Neural cell (in vitro differentiated cells): ENCODE data around the gene EPHB4. TPM values are rescaled to one million over a fixed set of nuclear protein-coding genes. Genes with fewer than 3 reads are reported as not detected.
"Not testable (repeated sequence)": the region's sequence is repeated elsewhere in the genome, so short reads cannot be mapped to it uniquely, and the experiment has no call there.

Source experiments
- H2AFZ ChIP-seq: fragments of 200-600, 300-800 bp; sonication (generic), shearing (Covaris generic); 2 replicates; pipeline ENCODE4 v1.6.0; 2014; ENCODE audit warnings: low read depth, mild to moderate bottlenecking, antibody characterized with exemption, low read length, moderate library complexity
- H3F3A ChIP-seq: fragments of 200-600 bp; shearing (Covaris generic); 2 replicates; pipeline ENCODE4 v1.6.1; 2016; ENCODE audit warnings: mild to moderate bottlenecking, moderate library complexity, mixed read lengths, antibody characterized with exemption, low read length; ENCODE audit not compliant: insufficient read depth, poor library complexity, severe bottlenecking
- H3K27ac ChIP-seq: fragments of 200-600, 300-800 bp; sonication (generic), shearing (Covaris generic); 2 replicates; pipeline ENCODE4 v1.5.1; 2014; ENCODE audit warnings: mild to moderate bottlenecking, low read length, moderate library complexity
- H3K27me3 ChIP-seq: fragments of 300-800, 200-600 bp; sonication (generic), shearing (Covaris generic); 2 replicates; pipeline ENCODE4 v1.6.0; 2014; ENCODE audit warnings: mild to moderate bottlenecking, low read depth, low read length, moderate library complexity; ENCODE audit not compliant: insufficient read depth
- H3K36me3 ChIP-seq: fragments of 300-800, 200-600 bp; sonication (generic), shearing (Covaris generic); 2 replicates; pipeline ENCODE4 v1.5.1; 2014; ENCODE audit warnings: mild to moderate bottlenecking, antibody characterized with exemption, low read length, moderate library complexity; ENCODE audit not compliant: insufficient read depth
- H3K4me2 ChIP-seq: fragments of 300-800, 200-600 bp; sonication (generic), shearing (Covaris generic); 2 replicates; pipeline ENCODE4 v1.6.0; 2014; ENCODE audit warnings: mild to moderate bottlenecking, low read length
- H3K4me3 ChIP-seq: fragments of 300-800, 200-600 bp; sonication (generic), shearing (Covaris generic); 2 replicates; pipeline ENCODE4 v1.5.1; 2014; ENCODE audit warnings: mild to moderate bottlenecking, low read length, moderate library complexity
- H3K79me2 ChIP-seq: fragments of 200-600 bp; shearing (Covaris generic); replicated peaks from 2 replicates; pipeline ENCODE4 v1.6.0; 2014; ENCODE audit warnings: mild to moderate bottlenecking, low read length, moderate library complexity; ENCODE audit not compliant: insufficient read depth
- H3K9ac ChIP-seq: fragments of 300-800, 200-600 bp; sonication (generic), shearing (Covaris generic); 2 replicates; pipeline ENCODE4 v1.6.1; 2016; ENCODE audit warnings: mild to moderate bottlenecking, low read length, mixed read lengths
- H3K9me2 ChIP-seq: fragments of 200-600 bp; shearing (Covaris generic); 2 replicates; pipeline ENCODE4 v1.6.1; 2016; ENCODE audit warnings: mild to moderate bottlenecking, low read length, mixed read lengths; ENCODE audit not compliant: insufficient read depth
- H3K9me3 ChIP-seq: fragments of 200-600, 300-800 bp; sonication (generic), shearing (Covaris generic); 2 replicates; pipeline ENCODE4 v1.6.1; 2016; ENCODE audit warnings: mild to moderate bottlenecking, mixed run types, low read length, moderate library complexity, mixed read lengths
- H4K20me1 ChIP-seq: fragments of 200-600 bp; shearing (Covaris generic); 2 replicates; pipeline ENCODE4 v1.6.1; 2016; ENCODE audit warnings: mild to moderate bottlenecking, mixed run types; ENCODE audit not compliant: insufficient read depth
- CTCF ChIP-seq: fragments of 450-650 bp; IDR thresholded peaks from 2 replicates; pipeline ENCODE4 v1.5.1; 2014; ENCODE audit warnings: antibody characterized with exemption, mild to moderate bottlenecking, moderate library complexity; ENCODE audit not compliant: poor library complexity, severe bottlenecking
- EP300 ChIP-seq: fragments of 450-650 bp; conservative IDR thresholded peaks from 2 replicates; pipeline ENCODE4 v1.6.1; 2014; ENCODE audit warnings: antibody characterized with exemption, mild to moderate bottlenecking, moderate library complexity; ENCODE audit not compliant: poor library complexity, severe bottlenecking
- EZH2 ChIP-seq: fragments of 200-600, 300-800 bp; shearing (Covaris generic), sonication (generic); IDR thresholded peaks from 2 replicates; pipeline ENCODE4 v1.6.1; 2014; ENCODE audit warnings: antibody characterized with exemption, low read length, borderline replicate concordance, mild to moderate bottlenecking; ENCODE audit not compliant: insufficient read depth, poor library complexity, severe bottlenecking
- MXI1 ChIP-seq: fragments of 450-650 bp; conservative IDR thresholded peaks from 2 replicates; pipeline ENCODE4 v1.6.1; 2014; ENCODE audit warnings: antibody characterized with exemption, mild to moderate bottlenecking; ENCODE audit not compliant: poor library complexity, severe bottlenecking
- POLR2AphosphoS5 ChIP-seq: IDR thresholded peaks from 2 replicates; pipeline ENCODE4 v1.6.1; 2012
- RAD21 ChIP-seq: fragments of 450-650 bp; conservative IDR thresholded peaks from 2 replicates; pipeline ENCODE4 v1.6.1; 2014; ENCODE audit warnings: antibody characterized with exemption, mild to moderate bottlenecking, moderate library complexity
- SMC3 ChIP-seq: fragments of 450-650 bp; conservative IDR thresholded peaks from 2 replicates; pipeline ENCODE4 v1.6.1; 2014; ENCODE audit warnings: antibody characterized with exemption, mild to moderate bottlenecking, moderate library complexity; ENCODE audit not compliant: poor library complexity
- TAF1 ChIP-seq: IDR thresholded peaks from 2 replicates; pipeline ENCODE4 v1.6.1; 2012; ENCODE audit warnings: low read depth
- polyA plus RNA-seq: library from polyadenylated mRNA; depleted of rRNA; stranded (reverse); fragments of >200 nt; gene quantifications from 2 replicates; pipeline ENCODE4 v1.2.3, GENCODE V29; 2014
- TF ChIP-seq, protein P1 (sequence below): IDR thresholded peaks from 2 replicates; pipeline ENCODE4 v1.6.1; 2012; ENCODE audit warnings: borderline replicate concordance

EPHB4 gene
- polyA plus RNA-seq, 1 donor from 2014 or later = 0.92 TPM

DNA sequence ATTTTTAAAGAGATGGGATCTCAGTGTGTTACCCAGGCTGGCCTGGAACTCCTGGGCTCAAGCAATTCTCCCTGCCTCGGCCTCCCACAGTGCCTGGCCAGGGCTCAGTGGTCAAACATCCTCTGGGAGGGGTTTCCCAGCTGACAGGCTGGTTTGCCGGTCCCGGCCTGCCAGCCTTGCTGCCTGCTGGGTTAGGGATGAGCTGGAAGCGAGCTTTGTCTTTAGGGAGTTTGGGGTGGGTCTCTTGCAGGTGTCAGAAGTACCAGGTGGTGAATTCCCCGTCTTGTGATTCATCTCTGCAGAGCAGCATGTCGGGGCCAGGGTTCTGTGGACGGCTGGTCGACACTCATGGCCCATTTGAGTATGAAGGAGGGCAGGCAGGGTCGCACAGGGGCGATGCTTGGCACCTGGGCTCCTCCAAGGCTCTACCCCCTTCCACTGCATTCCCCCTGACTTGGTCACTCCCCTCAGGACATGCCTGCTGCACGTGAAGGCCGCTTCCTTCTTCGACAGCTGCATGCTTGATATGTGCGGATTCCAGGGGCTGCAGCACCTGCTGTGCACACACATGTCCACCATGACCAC, 63.7 kb downstream of the EPHB4 start:
- Histone ChIP-seq H3K27me3 (no peaks in the 10 kb centered on the region), H2AFZ (no peak overlapping the region), H3K9me2 (no peaks in the 10 kb centered on the region), H3K27ac (no peak overlapping the region), H3F3A (no peaks in the 10 kb centered on the region), H3K9me3 (no peaks in the 10 kb centered on the region), H3K36me3 (no peaks in the 10 kb centered on the region), H3K79me2 (no peaks in the 10 kb centered on the region), H3K4me3 (no peak overlapping the region), H3K9ac (no peak overlapping the region), H4K20me1 (no peaks in the 10 kb centered on the region), H3K4me2 (no peak overlapping the region)
- TF ChIP-seq EZH2 (no peak), MXI1 (no peak), RAD21 (no peak), CTCF (no peak), TAF1 (no peak), SMC3 (no peak), POLR2AphosphoS5 (no peak), EP300 (no peak)
- TF ChIP-seq, protein P1, sequence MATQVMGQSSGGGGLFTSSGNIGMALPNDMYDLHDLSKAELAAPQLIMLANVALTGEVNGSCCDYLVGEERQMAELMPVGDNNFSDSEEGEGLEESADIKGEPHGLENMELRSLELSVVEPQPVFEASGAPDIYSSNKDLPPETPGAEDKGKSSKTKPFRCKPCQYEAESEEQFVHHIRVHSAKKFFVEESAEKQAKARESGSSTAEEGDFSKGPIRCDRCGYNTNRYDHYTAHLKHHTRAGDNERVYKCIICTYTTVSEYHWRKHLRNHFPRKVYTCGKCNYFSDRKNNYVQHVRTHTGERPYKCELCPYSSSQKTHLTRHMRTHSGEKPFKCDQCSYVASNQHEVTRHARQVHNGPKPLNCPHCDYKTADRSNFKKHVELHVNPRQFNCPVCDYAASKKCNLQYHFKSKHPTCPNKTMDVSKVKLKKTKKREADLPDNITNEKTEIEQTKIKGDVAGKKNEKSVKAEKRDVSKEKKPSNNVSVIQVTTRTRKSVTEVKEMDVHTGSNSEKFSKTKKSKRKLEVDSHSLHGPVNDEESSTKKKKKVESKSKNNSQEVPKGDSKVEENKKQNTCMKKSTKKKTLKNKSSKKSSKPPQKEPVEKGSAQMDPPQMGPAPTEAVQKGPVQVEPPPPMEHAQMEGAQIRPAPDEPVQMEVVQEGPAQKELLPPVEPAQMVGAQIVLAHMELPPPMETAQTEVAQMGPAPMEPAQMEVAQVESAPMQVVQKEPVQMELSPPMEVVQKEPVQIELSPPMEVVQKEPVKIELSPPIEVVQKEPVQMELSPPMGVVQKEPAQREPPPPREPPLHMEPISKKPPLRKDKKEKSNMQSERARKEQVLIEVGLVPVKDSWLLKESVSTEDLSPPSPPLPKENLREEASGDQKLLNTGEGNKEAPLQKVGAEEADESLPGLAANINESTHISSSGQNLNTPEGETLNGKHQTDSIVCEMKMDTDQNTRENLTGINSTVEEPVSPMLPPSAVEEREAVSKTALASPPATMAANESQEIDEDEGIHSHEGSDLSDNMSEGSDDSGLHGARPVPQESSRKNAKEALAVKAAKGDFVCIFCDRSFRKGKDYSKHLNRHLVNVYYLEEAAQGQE = no peak

- H3K4me2 ChIP-seq, H3K79me2 ChIP-seq, H4K20me1 ChIP-seq, H3K9me3 ChIP-seq, H3K9me2 ChIP-seq, H3K4me3 ChIP-seq, H3F3A ChIP-seq, H3K36me3 ChIP-seq, H3K27me3 ChIP-seq, H3K27ac ChIP-seq, H2AFZ ChIP-seq, H3K9ac ChIP-seq: not testable (repeated sequence)
Observed at GRCh38 chr7:100762841-100763240, 64.5 kb downstream of the EPHB4 start.
